HepG2 (cell line): ENCODE measurements around the gene IQGAP2. TPM values are rescaled to one million over a fixed set of nuclear protein-coding genes. Genes with fewer than 3 reads are reported as not detected.

Experiments
- THAP8 ChIP-seq: sonication (generic); formaldehyde crosslinking; IDR thresholded peaks from 2 replicates; pipeline ENCODE4 v1.5.1; 2020; ENCODE audit warnings: missing genetic modification reagents, mild to moderate bottlenecking, borderline replicate concordance
- ZNF235 ChIP-seq: sonication (generic); formaldehyde crosslinking; IDR thresholded peaks from 2 replicates; pipeline ENCODE4 v1.8.1; 2023; ENCODE audit warnings: mild to moderate bottlenecking, missing genetic modification reagents, borderline replicate concordance
- polyA plus RNA-seq, 8 experiments: library from polyadenylated mRNA; depleted of rRNA in 3 of 8; stranded (reverse) in 7 of 8; unstranded in 1 of 8; fragments of >200 nt; fragmentation: Illumina TruSeq in 4 of 8; extraction: Trizol in 4 of 8; gene quantifications; 2 replicates each; pipeline versions ENCODE4 v1.2.1 to v1.2.3, GENCODE V29; 2011 to 2016; ENCODE audit warnings: low read depth in 4 of 8, missing spikeins in 1 of 8, mixed read lengths in 1 of 8; ENCODE audit not compliant: insufficient read depth in 1 of 8
- total RNA-seq, 5 experiments: library from RNA; depleted of rRNA; stranded (reverse); fragments of >200 nt; fragmentation: Illumina TruSeq; extraction: Trizol; gene quantifications; 2 replicates each; pipeline ENCODE4 v1.2.3, GENCODE V29; 2016; ENCODE audit warnings: low read depth in 1 of 5
- TF ChIP-seq, protein P1 (sequence below): sonication (generic); formaldehyde crosslinking; IDR thresholded peaks from 2 replicates; pipeline ENCODE4 v1.5.0; 2020; ENCODE audit warnings: missing genetic modification reagents
- TF ChIP-seq, protein P2 (sequence below): sonication (generic); formaldehyde crosslinking; IDR thresholded peaks from 2 replicates; pipeline ENCODE4 v1.5.0; 2020; ENCODE audit warnings: mild to moderate bottlenecking, missing genetic modification reagents, borderline replicate concordance

IQGAP2 gene
- total and polyA plus RNA-seq, 2 of the 13 experiments (the other 11 are each of a cell fraction or from before 2014, with no cell fraction given), result 35.2 to 83.3 TPM

GRCh38 chr5:76383126-76383832, 19.8 kb upstream of the IQGAP2 start (continued):
- TF ChIP-seq, protein P1, sequence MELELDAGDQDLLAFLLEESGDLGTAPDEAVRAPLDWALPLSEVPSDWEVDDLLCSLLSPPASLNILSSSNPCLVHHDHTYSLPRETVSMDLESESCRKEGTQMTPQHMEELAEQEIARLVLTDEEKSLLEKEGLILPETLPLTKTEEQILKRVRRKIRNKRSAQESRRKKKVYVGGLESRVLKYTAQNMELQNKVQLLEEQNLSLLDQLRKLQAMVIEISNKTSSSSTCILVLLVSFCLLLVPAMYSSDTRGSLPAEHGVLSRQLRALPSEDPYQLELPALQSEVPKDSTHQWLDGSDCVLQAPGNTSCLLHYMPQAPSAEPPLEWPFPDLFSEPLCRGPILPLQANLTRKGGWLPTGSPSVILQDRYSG, result no peak
- TF ChIP-seq, protein P2, sequence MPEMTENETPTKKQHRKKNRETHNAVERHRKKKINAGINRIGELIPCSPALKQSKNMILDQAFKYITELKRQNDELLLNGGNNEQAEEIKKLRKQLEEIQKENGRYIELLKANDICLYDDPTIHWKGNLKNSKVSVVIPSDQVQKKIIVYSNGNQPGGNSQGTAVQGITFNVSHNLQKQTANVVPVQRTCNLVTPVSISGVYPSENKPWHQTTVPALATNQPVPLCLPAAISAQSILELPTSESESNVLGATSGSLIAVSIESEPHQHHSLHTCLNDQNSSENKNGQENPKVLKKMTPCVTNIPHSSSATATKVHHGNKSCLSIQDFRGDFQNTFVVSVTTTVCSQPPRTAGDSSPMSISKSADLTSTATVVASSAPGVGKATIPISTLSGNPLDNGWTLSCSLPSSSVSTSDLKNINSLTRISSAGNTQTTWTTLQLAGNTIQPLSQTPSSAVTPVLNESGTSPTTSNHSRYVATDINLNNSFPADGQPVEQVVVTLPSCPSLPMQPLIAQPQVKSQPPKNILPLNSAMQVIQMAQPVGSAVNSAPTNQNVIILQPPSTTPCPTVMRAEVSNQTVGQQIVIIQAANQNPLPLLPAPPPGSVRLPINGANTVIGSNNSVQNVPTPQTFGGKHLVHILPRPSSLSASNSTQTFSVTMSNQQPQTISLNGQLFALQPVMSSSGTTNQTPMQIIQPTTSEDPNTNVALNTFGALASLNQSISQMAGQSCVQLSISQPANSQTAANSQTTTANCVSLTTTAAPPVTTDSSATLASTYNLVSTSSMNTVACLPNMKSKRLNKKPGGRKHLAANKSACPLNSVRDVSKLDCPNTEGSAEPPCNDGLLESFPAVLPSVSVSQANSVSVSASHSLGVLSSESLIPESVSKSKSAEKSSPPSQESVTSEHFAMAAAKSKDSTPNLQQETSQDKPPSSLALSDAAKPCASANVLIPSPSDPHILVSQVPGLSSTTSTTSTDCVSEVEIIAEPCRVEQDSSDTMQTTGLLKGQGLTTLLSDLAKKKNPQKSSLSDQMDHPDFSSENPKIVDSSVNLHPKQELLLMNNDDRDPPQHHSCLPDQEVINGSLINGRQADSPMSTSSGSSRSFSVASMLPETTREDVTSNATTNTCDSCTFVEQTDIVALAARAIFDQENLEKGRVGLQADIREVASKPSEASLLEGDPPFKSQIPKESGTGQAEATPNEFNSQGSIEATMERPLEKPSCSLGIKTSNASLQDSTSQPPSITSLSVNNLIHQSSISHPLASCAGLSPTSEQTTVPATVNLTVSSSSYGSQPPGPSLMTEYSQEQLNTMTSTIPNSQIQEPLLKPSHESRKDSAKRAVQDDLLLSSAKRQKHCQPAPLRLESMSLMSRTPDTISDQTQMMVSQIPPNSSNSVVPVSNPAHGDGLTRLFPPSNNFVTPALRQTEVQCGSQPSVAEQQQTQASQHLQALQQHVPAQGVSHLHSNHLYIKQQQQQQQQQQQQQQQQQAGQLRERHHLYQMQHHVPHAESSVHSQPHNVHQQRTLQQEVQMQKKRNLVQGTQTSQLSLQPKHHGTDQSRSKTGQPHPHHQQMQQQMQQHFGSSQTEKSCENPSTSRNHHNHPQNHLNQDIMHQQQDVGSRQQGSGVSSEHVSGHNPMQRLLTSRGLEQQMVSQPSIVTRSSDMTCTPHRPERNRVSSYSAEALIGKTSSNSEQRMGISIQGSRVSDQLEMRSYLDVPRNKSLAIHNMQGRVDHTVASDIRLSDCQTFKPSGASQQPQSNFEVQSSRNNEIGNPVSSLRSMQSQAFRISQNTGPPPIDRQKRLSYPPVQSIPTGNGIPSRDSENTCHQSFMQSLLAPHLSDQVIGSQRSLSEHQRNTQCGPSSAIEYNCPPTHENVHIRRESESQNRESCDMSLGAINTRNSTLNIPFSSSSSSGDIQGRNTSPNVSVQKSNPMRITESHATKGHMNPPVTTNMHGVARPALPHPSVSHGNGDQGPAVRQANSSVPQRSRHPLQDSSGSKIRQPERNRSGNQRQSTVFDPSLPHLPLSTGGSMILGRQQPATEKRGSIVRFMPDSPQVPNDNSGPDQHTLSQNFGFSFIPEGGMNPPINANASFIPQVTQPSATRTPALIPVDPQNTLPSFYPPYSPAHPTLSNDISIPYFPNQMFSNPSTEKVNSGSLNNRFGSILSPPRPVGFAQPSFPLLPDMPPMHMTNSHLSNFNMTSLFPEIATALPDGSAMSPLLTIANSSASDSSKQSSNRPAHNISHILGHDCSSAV (CRISPR knock-in tag), result no peak
- no peak for TF ChIP-seq ZNF235 (CRISPR knock-in tag)
- TF ChIP-seq THAP8 (CRISPR knock-in tag), result no peak
